ENCODE data around the gene PGS1. TPM values are rescaled to one million over a fixed set of nuclear protein-coding genes. Genes with fewer than 3 reads are reported as not detected.

Gene PGS1
- total and polyA plus RNA-seq, 10 of the 15 experiments (the other 5 are each of a cell fraction or from before 2014, with no cell fraction given), result 1.3 to 37.6 (median 27.4) TPM

DNA sequence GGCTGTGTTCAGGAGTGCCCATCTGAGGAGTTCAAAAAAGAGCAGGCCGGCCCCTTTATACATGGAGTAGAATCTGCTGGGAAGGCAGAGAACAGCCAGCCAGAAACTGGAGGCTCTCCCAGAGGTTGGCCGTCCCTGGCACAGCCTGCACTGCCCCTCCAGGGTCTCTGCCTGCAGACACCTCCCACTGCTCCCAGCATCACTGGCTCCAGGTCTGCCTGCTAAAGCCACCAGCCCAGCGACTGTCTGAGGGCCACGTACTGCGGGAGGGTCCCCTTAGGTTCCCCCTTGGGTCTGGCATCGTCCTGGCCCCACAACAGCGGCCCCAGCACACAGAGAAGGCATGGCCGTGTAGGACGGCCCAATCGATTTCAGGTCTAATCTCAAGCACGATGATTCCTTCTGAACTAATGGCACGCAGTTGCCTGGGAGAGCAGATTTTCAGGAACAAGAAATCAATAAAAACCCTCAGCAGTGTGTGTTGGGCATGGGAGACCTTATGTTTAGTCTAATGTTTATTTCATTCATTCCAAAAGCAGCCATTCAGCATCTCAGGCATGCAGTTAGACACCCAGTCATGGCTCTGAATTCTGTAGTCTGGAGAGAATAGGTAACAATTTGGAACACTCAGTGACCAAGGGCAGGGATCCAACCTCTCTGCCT, 95.6 kb downstream of the PGS1 start:
- peaks cover 52% of the 10 kb centered on the region for H3K4me1 ChIP-seq (ENCODE audit: control insufficient read depth, insufficient read depth, low read length)
- in situ Hi-C loops (cut with MboI), result no loop called here
- H3K4me2 ChIP-seq (ENCODE audit: control insufficient read depth, insufficient read depth), result no peak overlapping the region
- peaks cover 29% of the 10 kb centered on the region for H3K79me2 ChIP-seq (ENCODE audit: control insufficient read depth, insufficient read depth, low read length)
- H2AFZ ChIP-seq (ENCODE audit: control insufficient read depth, low read depth, low read length), result no peak overlapping the region
- TSS peak; percentile 72 for BruUV-seq (replicated peaks)
- ChIA-PET RAD21 (ENCODE audit: unreplicated experiment) (no interaction called here), CTCF (no interaction called here), POLR2A (interaction anchor here (0.6 kb wide), 1 partner anchor 315 kb away, joined by 3 read pairs; no protein-coding TSS in a partner anchor), SMC1A (ENCODE audit: uncharacterized antibody, unreplicated experiment) (no interaction called here)
- H3K4me3 ChIP-seq, result no peak overlapping the region
- H3K9me3 ChIP-seq (replicated peaks; ENCODE audit: control insufficient read depth, insufficient read depth, low read length), result peaks cover 34% of the 10 kb centered on the region
- no peaks in the 10 kb centered on the region for H4K20me1 ChIP-seq (ENCODE audit: control insufficient read depth, insufficient read depth)
- H3K36me3 ChIP-seq (ENCODE audit: control insufficient read depth in 2 of 2, insufficient read depth in 2 of 2, low read length in 1 of 2), result 0 out of 4 replicates have a peak, but pooled peaks cover 0 to 3% of the 10 kb centered on the region in 2 experiments
- intact Hi-C loops (cut with micrococcal nuclease; ENCODE audit: unreplicated experiment), result no loop called here
- FAIRE-seq (no peak), DNase-seq (ENCODE audit: low read depth, low spot score) (no peak), ATAC-seq (no peak)
- H3K27me3 ChIP-seq (replicated peaks in 1 of 2; ENCODE audit: control insufficient read depth in 2 of 2, insufficient read depth in 2 of 2, low read length in 1 of 2), result no peaks in the 10 kb centered on the region
- peak overlapping the region; percentile 18 for H3K9ac ChIP-seq (ENCODE audit: control insufficient read depth, insufficient read depth, low read length)
- H3K27ac ChIP-seq (ENCODE audit: control insufficient read depth, insufficient read depth), result peak overlapping the region; percentile 91
- WGBS (ENCODE audit: insufficient coverage, insufficient replicate concordance, low lambda C conversion rate, missing lambda C conversion rate), result 52% methylated on average over 12 of the region's 12 CpGs
- TF ChIP-seq, protein P1, sequence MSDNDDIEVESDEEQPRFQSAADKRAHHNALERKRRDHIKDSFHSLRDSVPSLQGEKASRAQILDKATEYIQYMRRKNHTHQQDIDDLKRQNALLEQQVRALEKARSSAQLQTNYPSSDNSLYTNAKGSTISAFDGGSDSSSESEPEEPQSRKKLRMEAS (IDR thresholded peaks at IDR 0.05; ENCODE audit: low read depth, low read length), result no peak
- TF ChIP-seq DPF2 (IDR thresholded peaks at IDR 0.05) (no peak), SRF (IDR thresholded peaks at IDR 0.05; ENCODE audit: low read depth in 2 of 2, low read length in 2 of 2) (no peak), RB1 (IDR thresholded peaks at IDR 0.05; ENCODE audit: borderline replicate concordance) (no peak)

Small RNA genes lying within 50 kb of the gene (small RNA-seq; reads per million reads assigned to genes)
- not detected for gene RF00415
- not detected for gene RN7SL236P

Other genes starting within 250 kb of the PGS1 start
Only the 7 nearest of the 10 such genes appear.
- 189 and 212 TPM in 2 replicates for gene SYNGR2, start 210.1 kb upstream of the PGS1 start, total RNA-seq (2014; rRNA removed)
- gene SYNGR2, start 210.1 kb upstream of the PGS1 start, total RNA-seq (2014; rRNA removed; fragmentation: Illumina TruSeq; extraction: Trizol), result 112 and 126 TPM in 2 replicates
- 291 and 310 TPM in 2 replicates for gene SYNGR2, start 210.1 kb upstream of the PGS1 start, total RNA-seq (2021)
- 134 and 329 TPM in 2 replicates for gene SYNGR2, start 210.1 kb upstream of the PGS1 start, polyA plus RNA-seq (2011; rRNA removed)
- 69.3 and 212 TPM in 2 replicates for gene SYNGR2, start 210.1 kb upstream of the PGS1 start, polyA plus RNA-seq (2014; fragmentation: Illumina TruSeq; extraction: Trizol)
- gene SYNGR2, start 210.1 kb upstream of the PGS1 start, polyA plus RNA-seq (2014; fragmentation: Nextera tagmentation; extraction: Ambion mirVana), result 10 to 100 TPM in 1 of 2 experiments, 1 to 10 TPM in 1; 4.4 to 28.8 TPM
- gene SYNGR2, start 210.1 kb upstream of the PGS1 start, polyA plus RNA-seq (2014; rRNA removed), result 310 and 312 TPM in 2 replicates
- gene SYNGR2, start 210.1 kb upstream of the PGS1 start, polyA plus RNA-seq (2016; fragmentation: Nextera tagmentation; extraction: Ambion mirVana), result 100 to 1,000 TPM; 491 to 529 TPM
- 93.2 and 102 TPM in 2 replicates for gene TK1, start 191.6 kb upstream of the PGS1 start, total RNA-seq (2014; rRNA removed)
- gene TK1, start 191.6 kb upstream of the PGS1 start, total RNA-seq (2014; rRNA removed; fragmentation: Illumina TruSeq; extraction: Trizol), result 49.9 and 53.4 TPM in 2 replicates
- gene TK1, start 191.6 kb upstream of the PGS1 start, total RNA-seq (2021), result 89.7 and 96.3 TPM in 2 replicates
- gene TK1, start 191.6 kb upstream of the PGS1 start, polyA plus RNA-seq (2011; rRNA removed), result 32.6 and 62.7 TPM in 2 replicates
- gene TK1, start 191.6 kb upstream of the PGS1 start, polyA plus RNA-seq (2014; fragmentation: Illumina TruSeq; extraction: Trizol), result 27.4 and 55.2 TPM in 2 replicates
- gene TK1, start 191.6 kb upstream of the PGS1 start, polyA plus RNA-seq (2014; fragmentation: Nextera tagmentation; extraction: Ambion mirVana), result 10 to 100 TPM in 1 of 2 experiments, 1 to 10 TPM in 1; 4.6 to 13.0 TPM
- gene TK1, start 191.6 kb upstream of the PGS1 start, polyA plus RNA-seq (2014; rRNA removed), result 127 and 128 TPM in 2 replicates
- 100 to 1,000 TPM; 168 to 175 TPM for gene TK1, start 191.6 kb upstream of the PGS1 start, polyA plus RNA-seq (2016; fragmentation: Nextera tagmentation; extraction: Ambion mirVana)
- 60.7 and 79.9 TPM in 2 replicates for gene AFMID, start 191.3 kb upstream of the PGS1 start, total RNA-seq (2014; rRNA removed)
- 51.9 and 54.3 TPM in 2 replicates for gene AFMID, start 191.3 kb upstream of the PGS1 start, total RNA-seq (2014; rRNA removed; fragmentation: Illumina TruSeq; extraction: Trizol)
- gene AFMID, start 191.3 kb upstream of the PGS1 start, total RNA-seq (2021), result 45.8 and 47.0 TPM in 2 replicates
- 46.3 and 58.9 TPM in 2 replicates for gene AFMID, start 191.3 kb upstream of the PGS1 start, polyA plus RNA-seq (2011; rRNA removed)
- 70.8 and 77.9 TPM in 2 replicates for gene AFMID, start 191.3 kb upstream of the PGS1 start, polyA plus RNA-seq (2014; fragmentation: Illumina TruSeq; extraction: Trizol)
- gene AFMID, start 191.3 kb upstream of the PGS1 start, polyA plus RNA-seq (2014; fragmentation: Nextera tagmentation; extraction: Ambion mirVana), result 10 to 100 TPM; 50.3 to 98.8 TPM
- 51.2 and 68.7 TPM in 2 replicates for gene AFMID, start 191.3 kb upstream of the PGS1 start, polyA plus RNA-seq (2014; rRNA removed)
- gene AFMID, start 191.3 kb upstream of the PGS1 start, polyA plus RNA-seq (2016; fragmentation: Nextera tagmentation; extraction: Ambion mirVana), result 10 to 100 TPM; 36.1 to 41.3 TPM
- 104 and 105 TPM in 2 replicates for gene BIRC5, start 164.4 kb upstream of the PGS1 start, total RNA-seq (2014; rRNA removed)
- 64.3 and 74.8 TPM in 2 replicates for gene BIRC5, start 164.4 kb upstream of the PGS1 start, total RNA-seq (2014; rRNA removed; fragmentation: Illumina TruSeq; extraction: Trizol)
- gene BIRC5, start 164.4 kb upstream of the PGS1 start, total RNA-seq (2021), result 73.8 and 76.9 TPM in 2 replicates
- 41.0 and 49.0 TPM in 2 replicates for gene BIRC5, start 164.4 kb upstream of the PGS1 start, polyA plus RNA-seq (2011; rRNA removed)
- 31.4 and 51.7 TPM in 2 replicates for gene BIRC5, start 164.4 kb upstream of the PGS1 start, polyA plus RNA-seq (2014; fragmentation: Illumina TruSeq; extraction: Trizol)
- gene BIRC5, start 164.4 kb upstream of the PGS1 start, polyA plus RNA-seq (2014; fragmentation: Nextera tagmentation; extraction: Ambion mirVana), result 10 to 100 TPM; 89.2 to 92.4 TPM
- gene BIRC5, start 164.4 kb upstream of the PGS1 start, polyA plus RNA-seq (2014; rRNA removed), result 115 and 119 TPM in 2 replicates
- 100 to 1,000 TPM; 163 to 175 TPM for gene BIRC5, start 164.4 kb upstream of the PGS1 start, polyA plus RNA-seq (2016; fragmentation: Nextera tagmentation; extraction: Ambion mirVana)
- not detected in 2 replicates for gene TMEM235, start 147.0 kb upstream of the PGS1 start, total RNA-seq (2014; rRNA removed)
- not detected in 2 replicates for gene TMEM235, start 147.0 kb upstream of the PGS1 start, total RNA-seq (2014; rRNA removed; fragmentation: Illumina TruSeq; extraction: Trizol)
- gene TMEM235, start 147.0 kb upstream of the PGS1 start, total RNA-seq (2021), result not detected in 2 replicates
- not detected in 2 replicates for gene TMEM235, start 147.0 kb upstream of the PGS1 start, polyA plus RNA-seq (2011; rRNA removed)
- not detected in 2 replicates for gene TMEM235, start 147.0 kb upstream of the PGS1 start, polyA plus RNA-seq (2014; fragmentation: Illumina TruSeq; extraction: Trizol)
- not detected for gene TMEM235, start 147.0 kb upstream of the PGS1 start, polyA plus RNA-seq (2014; fragmentation: Nextera tagmentation; extraction: Ambion mirVana)
- not detected in 2 replicates for gene TMEM235, start 147.0 kb upstream of the PGS1 start, polyA plus RNA-seq (2014; rRNA removed)
- gene TMEM235, start 147.0 kb upstream of the PGS1 start, polyA plus RNA-seq (2016; fragmentation: Nextera tagmentation; extraction: Ambion mirVana), result not detected
- gene SOCS3, start 18.6 kb upstream of the PGS1 start, total RNA-seq (2014; rRNA removed), result 1.7 and 2.0 TPM in 2 replicates
- gene SOCS3, start 18.6 kb upstream of the PGS1 start, total RNA-seq (2014; rRNA removed; fragmentation: Illumina TruSeq; extraction: Trizol), result 0.92 and 1.0 TPM in 2 replicates
- 1.8 and 2.7 TPM in 2 replicates for gene SOCS3, start 18.6 kb upstream of the PGS1 start, total RNA-seq (2021)
- 3.5 and 3.9 TPM in 2 replicates for gene SOCS3, start 18.6 kb upstream of the PGS1 start, polyA plus RNA-seq (2011; rRNA removed)
- 0.40 and 0.48 TPM in 2 replicates for gene SOCS3, start 18.6 kb upstream of the PGS1 start, polyA plus RNA-seq (2014; fragmentation: Illumina TruSeq; extraction: Trizol)
- gene SOCS3, start 18.6 kb upstream of the PGS1 start, polyA plus RNA-seq (2014; fragmentation: Nextera tagmentation; extraction: Ambion mirVana), result under 1 TPM; 0.05 to 0.10 TPM
- 1.0 and 1.4 TPM in 2 replicates for gene SOCS3, start 18.6 kb upstream of the PGS1 start, polyA plus RNA-seq (2014; rRNA removed)
- 1 to 10 TPM in 1 of 2 experiments, under 1 TPM in 1; 0.87 to 1.1 TPM for gene SOCS3, start 18.6 kb upstream of the PGS1 start, polyA plus RNA-seq (2016; fragmentation: Nextera tagmentation; extraction: Ambion mirVana)
- 0.76 and 1.5 TPM in 2 replicates for gene DNAH17, start 198.7 kb downstream of the PGS1 start, total RNA-seq (2014; rRNA removed)
- gene DNAH17, start 198.7 kb downstream of the PGS1 start, total RNA-seq (2014; rRNA removed; fragmentation: Illumina TruSeq; extraction: Trizol), result 0.45 and 0.46 TPM in 2 replicates
- 0.90 and 1.6 TPM in 2 replicates for gene DNAH17, start 198.7 kb downstream of the PGS1 start, total RNA-seq (2021)
- gene DNAH17, start 198.7 kb downstream of the PGS1 start, polyA plus RNA-seq (2011; rRNA removed), result 0.07 and 0.31 TPM in 2 replicates
- gene DNAH17, start 198.7 kb downstream of the PGS1 start, polyA plus RNA-seq (2014; fragmentation: Illumina TruSeq; extraction: Trizol), result 0.65 and 0.70 TPM in 2 replicates
- under 1 TPM; 0.16 to 0.21 TPM for gene DNAH17, start 198.7 kb downstream of the PGS1 start, polyA plus RNA-seq (2014; fragmentation: Nextera tagmentation; extraction: Ambion mirVana)
- gene DNAH17, start 198.7 kb downstream of the PGS1 start, polyA plus RNA-seq (2014; rRNA removed), result 0.47 and 0.74 TPM in 2 replicates
- 1 to 10 TPM; 1.8 to 2.9 TPM for gene DNAH17, start 198.7 kb downstream of the PGS1 start, polyA plus RNA-seq (2016; fragmentation: Nextera tagmentation; extraction: Ambion mirVana)